ENCODE data around the gene TMEM151A.

DNA sequence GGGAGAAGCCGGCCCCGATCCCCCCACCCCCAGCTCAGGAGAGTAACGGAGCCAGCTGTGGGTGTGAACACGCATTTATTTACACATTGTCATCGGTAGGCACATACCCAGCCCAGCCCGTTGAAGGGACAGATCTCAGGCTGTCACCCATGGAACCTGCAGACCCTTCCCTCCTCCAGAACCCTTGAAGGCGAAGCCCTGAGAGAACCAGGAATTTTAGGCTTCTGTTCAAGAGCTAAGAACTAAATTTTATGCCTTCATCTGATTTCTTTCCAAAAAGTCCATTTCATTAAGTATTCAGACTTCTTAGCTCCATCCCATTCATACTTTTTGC lies 53.6 kb downstream of the TMEM151A start:
- TF ChIP-seq CTCF (IDR thresholded peaks at IDR 0.05) (no peak), POLR2A (IDR thresholded peaks at IDR 0.05) (no peak)
